GM18868 (cell line): ENCODE measurements around the gene WDFY3.

Experiments
- ATAC-seq: cut with Tn5 transposase; IDR thresholded peaks from one replicate; pipeline ENCODE4 v1.9.1; 2021; ENCODE audit warnings: mild to moderate bottlenecking, moderate library complexity; ENCODE audit not compliant: unreplicated experiment

The WDFY3 gene

GRCh38 chr4:84966382-84967242 lies at the start of gene WDFY3:
TSS of gene WDFY3 (minus strand) at chr4:84966690. CDS start at chr4:84860591, 106,099 bp downstream.
- ATAC-seq: peak; percentile 66

GRCh38 chr4:85005865-85006377 lies 39.4 kb upstream of the WDFY3 start:
- ATAC-seq: no peak

- no peak for ATAC-seq
Observed at GRCh38 chr4:85000343-85000742, 33.9 kb upstream of the WDFY3 start.

GRCh38 chr4:84995386-84995785 lies 28.9 kb upstream of the WDFY3 start:
- no peak for ATAC-seq

- no peak for ATAC-seq
Observed at GRCh38 chr4:84994280-84994679, 27.8 kb upstream of the WDFY3 start.

- ATAC-seq: no peak
Observed at GRCh38 chr4:84985952-84986351, 19.5 kb upstream of the WDFY3 start.

GRCh38 chr4:84977396-84977795 lies 10.9 kb upstream of the WDFY3 start:
- ATAC-seq: no peak

- ATAC-seq: no peak
Observed at GRCh38 chr4:84973856-84974255, 7.4 kb upstream of the WDFY3 start.

- ATAC-seq: no peak
Observed at GRCh38 chr4:84971319-84971932, 4.9 kb upstream of the WDFY3 start.

- ATAC-seq: no peak
Observed at GRCh38 chr4:84968925-84969324, 2.4 kb upstream of the WDFY3 start.

GRCh38 chr4:84967243-84967690 lies 777 bp upstream of the WDFY3 start:
- ATAC-seq: no peak

- peak; percentile 32 for ATAC-seq
Observed at GRCh38 chr4:84965553-84966381, 723 bp downstream of the WDFY3 start.

GRCh38 chr4:84964995-84965552 lies 1.4 kb downstream of the WDFY3 start:
- no peak for ATAC-seq

GRCh38 chr4:84962102-84962501 lies 4.4 kb downstream of the WDFY3 start:
- ATAC-seq: no peak

GRCh38 chr4:84958434-84958833 lies 8.1 kb downstream of the WDFY3 start:
- no peak for ATAC-seq

- no peak for ATAC-seq
Observed at GRCh38 chr4:84957514-84958420, 8.7 kb downstream of the WDFY3 start.

GRCh38 chr4:84956014-84956413 lies 10.5 kb downstream of the WDFY3 start:
- ATAC-seq: no peak

GRCh38 chr4:84954982-84955567 lies 11.4 kb downstream of the WDFY3 start:
- no peak for ATAC-seq

- ATAC-seq: no peak
Observed at GRCh38 chr4:84952776-84953175, 13.7 kb downstream of the WDFY3 start.
